IMR-90 (cell line): ENCODE measurements around the gene TM2D1. TPM values are rescaled to one million over a fixed set of nuclear protein-coding genes. Genes with fewer than 3 reads are reported as not detected.

Experiments
- ATAC-seq: fragments of 200-7000 bp; cut with Tn5 transposase; 2 replicates; pipeline ENCODE4 v1.9.1; 2020; ENCODE audit warnings: low read depth, mild to moderate bottlenecking, moderate library complexity
- BruUV-seq: library from RNA; stranded (reverse); fragments of 400-500 nt; replicated peaks from 2 replicates; lab custom pipeline; 2021; lab: Mats Ljungman, UMichigan
- CTCF ChIA-PET: fragments of 300-600 bp; formaldehyde crosslinking; extraction: SDS; loops from one replicate; lab custom pipeline; 2021; ENCODE audit warnings: antibody characterized with exemption; lab: Yijun Ruan, JAX
- POLR2A ChIA-PET: fragments of 300-600 bp; sonication (Branson Sonifier 250); formaldehyde crosslinking; loops from one replicate; lab custom pipeline; 2022; ENCODE audit warnings: antibody characterized with exemption; ENCODE audit not compliant: unreplicated experiment; lab: Charles Lee
- DNase-seq: peaks from one replicate; pipeline ENCODE4 v3.0.0; 2013
- H2AFZ ChIP-seq: replicated peaks from 2 replicates; pipeline ENCODE3; 2013; ENCODE audit warnings: low read length, mild to moderate bottlenecking; ENCODE audit not compliant: poor library complexity
- H2AK5ac ChIP-seq: 2 replicates; pipeline ENCODE4 v1.6.1; 2013; ENCODE audit warnings: low read depth, low read length, inconsistent platforms
- H2AK9ac ChIP-seq: replicated peaks from 2 replicates; pipeline ENCODE3; 2013; ENCODE audit warnings: mild to moderate bottlenecking, low read depth, low read length, moderate library complexity; ENCODE audit not compliant: poor library complexity
- H2BK120ac ChIP-seq: 2 replicates; pipeline ENCODE4 v1.6.1; 2013; ENCODE audit warnings: low read depth, low read length, inconsistent platforms
- H2BK15ac ChIP-seq: 3 replicates; pipeline ENCODE4 v1.6.1; 2013; ENCODE audit warnings: low read depth, low read length, inconsistent platforms
- H2BK20ac ChIP-seq: 2 replicates; pipeline ENCODE4 v1.6.1; 2013; ENCODE audit warnings: low read depth, mild to moderate bottlenecking, inconsistent platforms, low read length, moderate library complexity
- H2BK5ac ChIP-seq: 2 replicates; pipeline ENCODE4 v1.6.1; 2013; ENCODE audit warnings: mild to moderate bottlenecking, low read depth, low read length, inconsistent platforms; ENCODE audit not compliant: poor library complexity, severe bottlenecking
- H3K14ac ChIP-seq: replicated peaks from 2 replicates; pipeline ENCODE4 v1.6.1; 2013; ENCODE audit warnings: low read depth, low read length, inconsistent platforms
- H3K18ac ChIP-seq: 2 replicates; pipeline ENCODE4 v1.6.1; 2013; ENCODE audit warnings: low read depth, low read length, control low read depth
- H3K23ac ChIP-seq: 2 replicates; pipeline ENCODE4 v1.6.1; 2013; ENCODE audit warnings: low read depth, low read length, inconsistent platforms
- H3K27ac ChIP-seq: 2 replicates; pipeline ENCODE4 v1.5.1; 2013; ENCODE audit warnings: mild to moderate bottlenecking, control low read depth, low read length; ENCODE audit not compliant: insufficient read depth
- H3K27me3 ChIP-seq: 2 replicates; pipeline ENCODE4 v1.6.1; 2013; ENCODE audit warnings: low read length; ENCODE audit not compliant: control insufficient read depth, insufficient read depth
- H3K36me3 ChIP-seq: 2 replicates; pipeline ENCODE4 v1.6.1; 2013; ENCODE audit warnings: low read length, mixed read lengths; ENCODE audit not compliant: control insufficient read depth, insufficient read depth
- H3K4ac ChIP-seq: 2 replicates; pipeline ENCODE4 v1.6.1; 2013; ENCODE audit warnings: low read depth, low read length, inconsistent platforms
- H3K4me1 ChIP-seq: 2 replicates; pipeline ENCODE4 v1.6.1; 2013; ENCODE audit warnings: low read length, mixed read lengths; ENCODE audit not compliant: control insufficient read depth, insufficient read depth
- H3K4me2 ChIP-seq: 2 replicates; pipeline ENCODE4 v1.6.1; 2013; ENCODE audit warnings: low read depth, mild to moderate bottlenecking, control low read depth, low read length, moderate library complexity
- H3K4me3 ChIP-seq: 2 replicates; pipeline ENCODE4 v1.5.1; 2013; ENCODE audit warnings: low read depth, mild to moderate bottlenecking, control low read depth, low read length, moderate library complexity; ENCODE audit not compliant: insufficient read depth
- H3K56ac ChIP-seq: 2 replicates; pipeline ENCODE4 v1.6.1; 2013; ENCODE audit warnings: low read length, inconsistent platforms; ENCODE audit not compliant: insufficient read depth; ENCODE audit errors: extremely low read depth
- H3K79me1 ChIP-seq, 2 experiments: 2 replicates each; pipeline ENCODE4 v1.6.1; 2013; ENCODE audit warnings: low read length in 2 of 2, inconsistent platforms in 1 of 2, low read depth in 1 of 2
- H3K9ac ChIP-seq: 2 replicates; pipeline ENCODE4 v1.6.1; 2013; ENCODE audit warnings: low read depth, low read length, control low read depth
- H3K9me1 ChIP-seq: 2 replicates; pipeline ENCODE4 v1.6.1; 2013; ENCODE audit warnings: low read length, inconsistent platforms; ENCODE audit not compliant: insufficient read depth
- H3K9me3 ChIP-seq: 2 replicates; pipeline ENCODE4 v1.6.1; 2013; ENCODE audit warnings: low read length; ENCODE audit not compliant: control insufficient read depth, insufficient read depth
- H4K20me1 ChIP-seq: 2 replicates; pipeline ENCODE4 v1.6.1; 2013; ENCODE audit warnings: low read length, inconsistent platforms; ENCODE audit not compliant: insufficient read depth
- H4K5ac ChIP-seq: 2 replicates; pipeline ENCODE4 v1.6.1; 2013; ENCODE audit warnings: mild to moderate bottlenecking, low read depth, low read length, control low read depth
- H4K8ac ChIP-seq, 2 experiments: 2 replicates each; pipeline ENCODE4 v1.6.1; 2013; ENCODE audit warnings: low read depth in 2 of 2, low read length in 2 of 2, control low read depth in 1 of 2, inconsistent platforms in 1 of 2
- H4K91ac ChIP-seq: 2 replicates; pipeline ENCODE4 v1.6.1; 2013; ENCODE audit warnings: low read depth, low read length, inconsistent platforms; ENCODE audit not compliant: insufficient read depth
- BHLHE40 ChIP-seq: fragments of 150-350 bp; IDR thresholded peaks from 2 replicates; pipeline ENCODE4 v1.6.1; 2016; ENCODE audit warnings: mild to moderate bottlenecking, low read depth, low read length
- CEBPB ChIP-seq: IDR thresholded peaks from 2 replicates; pipeline ENCODE4 v1.6.1; 2012; ENCODE audit warnings: low read depth, low read length, improper control_type of control experiment
- CHD1 ChIP-seq: IDR thresholded peaks from 2 replicates; pipeline ENCODE4 v1.6.1; 2012; ENCODE audit warnings: low read depth, low read length, improper control_type of control experiment
- CTCF ChIP-seq: conservative IDR thresholded peaks from 2 replicates; pipeline ENCODE4 v1.5.1; 2012; ENCODE audit warnings: mild to moderate bottlenecking, low read depth, low read length, improper control_type of control experiment
- ELK1 ChIP-seq: fragments of 150-350 bp; IDR thresholded peaks from 2 replicates; pipeline ENCODE4 v1.6.1; 2016; ENCODE audit warnings: low read depth, mild to moderate bottlenecking, low read length, moderate library complexity, borderline replicate concordance
- FOS ChIP-seq: fragments of 150-350 bp; IDR thresholded peaks from 2 replicates; pipeline ENCODE4 v1.6.1; 2016; ENCODE audit warnings: low read depth, low read length
- MAZ ChIP-seq: IDR thresholded peaks from 2 replicates; pipeline ENCODE4 v1.6.1; 2012; ENCODE audit warnings: low read depth, mild to moderate bottlenecking, low read length, improper control_type of control experiment, moderate library complexity, borderline replicate concordance
- NFE2L2 ChIP-seq: fragments of 150-350 bp; IDR thresholded peaks from 2 replicates; pipeline ENCODE4 v1.6.1; 2016; ENCODE audit warnings: low read depth, mild to moderate bottlenecking, low read length
- POLR2A ChIP-seq: IDR thresholded peaks from 2 replicates; pipeline ENCODE4 v1.6.1; 2012; ENCODE audit warnings: mild to moderate bottlenecking, low read depth, low read length
- RAD21 ChIP-seq: IDR thresholded peaks from 2 replicates; pipeline ENCODE4 v1.6.1; 2012; ENCODE audit warnings: low read length, improper control_type of control experiment
- RCOR1 ChIP-seq: IDR thresholded peaks from 2 replicates; pipeline ENCODE4 v1.6.1; 2012; ENCODE audit warnings: mild to moderate bottlenecking, low read length, improper control_type of control experiment; ENCODE audit not compliant: insufficient replicate concordance
- RFX5 ChIP-seq: IDR thresholded peaks from 2 replicates; pipeline ENCODE4 v1.8.0; 2012; ENCODE audit warnings: low read depth, mild to moderate bottlenecking, low read length, moderate library complexity
- SMC3 ChIP-seq: fragments of 150-350 bp; IDR thresholded peaks from 2 replicates; pipeline ENCODE4 v1.6.1; 2016; ENCODE audit warnings: low read depth, mild to moderate bottlenecking, antibody characterized with exemption, low read length, moderate library complexity
- WGBS, 2 experiments: methylation state at CpG; one replicate each; pipeline versions ENCODE4 v1.1.5 to v1.1.7; 2013; ENCODE audit warnings: missing lambda C conversion rate in 2 of 2; ENCODE audit not compliant: insufficient read length in 1 of 2; ENCODE audit errors: extremely low coverage in 2 of 2; 5-methylcytosine and 5-hydroxymethylcytosine counted together
- dilution Hi-C: fragments of 300-500 bp; cut with HindIII; formaldehyde crosslinking; loops from one replicate; pipeline ENCODE4 v1.14.3; 2018; ENCODE audit warnings: low sequenced_read_pairs; ENCODE audit not compliant: unreplicated experiment
- in situ Hi-C: fragments of 300-500 bp; cut with MboI; formaldehyde crosslinking; loops from 3 replicates; pipeline ENCODE4 v1.14.3; 2019; ENCODE audit warnings: low sequenced_read_pairs, inconsistent platforms, mixed read lengths
- intact Hi-C: fragments of 100-400 bp; cut with micrococcal nuclease; formaldehyde crosslinking; loops from 2 replicates; pipeline ENCODE4 v1.10.0; 2022
- polyA plus RNA-seq, 3 experiments: library from polyadenylated mRNA; depleted of rRNA; stranded (reverse); fragments of >200 nt; gene quantifications; 2 replicates each; pipeline ENCODE4 v1.2.3, GENCODE V29; 2012; ENCODE audit warnings: low replicate concordance in 1 of 3
- total RNA-seq: library from RNA; depleted of rRNA; stranded (reverse); fragments of >200 nt; gene quantifications from 2 replicates; pipeline ENCODE4 v1.2.3, GENCODE V29; 2012

Gene TM2D1
- total and polyA plus RNA-seq, 2 of the 4 experiments (the other 2 are of a cell fraction), result 14.3 to 32.7 TPM

GRCh38 chr1:61770131-61770530 is 45.2 kb upstream of the TM2D1 start:
- Histone ChIP-seq H3K27ac (no peak overlapping the region), H4K8ac (no peak overlapping the region), H3K4me1 (no peaks in the 10 kb centered on the region), H2AK9ac (no peak overlapping the region), H2BK5ac (no peak overlapping the region), H3K4ac (no peak overlapping the region), H3K79me1 (no peaks in the 10 kb centered on the region), H4K5ac (no peak overlapping the region), H3K4me2 (no peak overlapping the region), H2BK15ac (no peak overlapping the region), H3K23ac (no peak overlapping the region), H3K36me3 (no peaks in the 10 kb centered on the region), H3K9me1 (no peaks in the 10 kb centered on the region; the same call in 1 of the 2 replicates), H4K91ac (no peak overlapping the region), H4K20me1 (no peaks in the 10 kb centered on the region), H3K9me3 (no peaks in the 10 kb centered on the region), H2AK5ac (no peak overlapping the region), H2BK20ac (no peak overlapping the region), H2AFZ (no peak overlapping the region), H3K56ac (no peak overlapping the region), H3K14ac (no peak overlapping the region), H3K27me3 (no peaks in the 10 kb centered on the region), H2BK120ac (no peak overlapping the region), H3K9ac (no peak overlapping the region), H3K4me3 (no peak overlapping the region), H3K18ac (no peak overlapping the region)
- in situ Hi-C loops, result no loop called here
- TF ChIP-seq CHD1 (no peak), POLR2A (no peak), RFX5 (no peak), CTCF (no peak), FOS (no peak), SMC3 (no peak), RAD21 (no peak), ELK1 (no peak), NFE2L2 (no peak), MAZ (no peak), RCOR1 (no peak), CEBPB (no peak), BHLHE40 (no peak)
- intact Hi-C loops, result no loop called here
- no CpG with 5 or more reads among the region's 1 CpG for WGBS, 2 experiments
- CTCF ChIA-PET, result no interaction called here
- BruUV-seq, result no TSS peak
- no peak for ATAC-seq
- dilution Hi-C loops, result no loop called here
- DNase-seq, result no peak
- POLR2A ChIA-PET, result no interaction called here
